Common myeloid progenitor, CD34-positive (primary cell): Measurements from ENCODE around the gene RSPH9.

Experiments
- CTCF ChIA-PET: fragments of 350-600 bp; sonication (Branson Sonifier 250); formaldehyde crosslinking; loops from one replicate; lab custom pipeline; 2021; ENCODE audit warnings: antibody characterized with exemption; lab: Charles Lee
- POLR2A ChIA-PET: fragments of 350-600 bp; sonication (Branson Sonifier 250); formaldehyde crosslinking; loops from one replicate; lab custom pipeline; 2021; ENCODE audit warnings: antibody characterized with exemption; lab: Charles Lee
- DNase-seq, 3 donors: peaks; one replicate each; pipeline versions ENCODE4 v3.0.0 to v3.0.0-alpha.2; 2013
- H3K27ac ChIP-seq, 2 experiments: 1 replicate in 1 of 2; 2 replicates in 1 of 2; pipeline ENCODE4 v1.7.0; 2013; ENCODE audit warnings: inconsistent platforms in 2 of 2, low read length in 2 of 2, mild to moderate bottlenecking in 2 of 2, low read depth in 1 of 2, moderate library complexity in 1 of 2; ENCODE audit not compliant: severe bottlenecking in 2 of 2, insufficient read depth in 1 of 2, poor library complexity in 1 of 2
- H3K27me3 ChIP-seq, 5 experiments: replicated peaks in 2 of 5; 1 replicate in 3 of 5; 2 replicates in 2 of 5; pipeline versions ENCODE4 v1.6.1 to v1.7.0; 2013; ENCODE audit warnings: low read length in 4 of 5, mild to moderate bottlenecking in 2 of 5, moderate library complexity in 2 of 5, inconsistent platforms in 1 of 5; ENCODE audit not compliant: insufficient read depth in 5 of 5, control insufficient read depth in 4 of 5
- H3K36me3 ChIP-seq, 4 experiments: 1 replicate in 2 of 4; 2 replicates in 2 of 4; pipeline versions ENCODE4 v1.6.1 to v1.7.0; 2013; ENCODE audit warnings: low read length in 3 of 4, control low read depth in 1 of 4, mild to moderate bottlenecking in 1 of 4; ENCODE audit not compliant: control insufficient read depth in 4 of 4, insufficient read depth in 4 of 4
- H3K4me1 ChIP-seq, 4 experiments: 1 replicate in 3 of 4; 2 replicates in 1 of 4; pipeline versions ENCODE4 v1.6.1 to v1.7.1; 2013; ENCODE audit warnings: low read length in 3 of 4, mild to moderate bottlenecking in 3 of 4, control low read depth in 1 of 4, inconsistent platforms in 1 of 4, moderate library complexity in 1 of 4; ENCODE audit not compliant: control insufficient read depth in 4 of 4, insufficient read depth in 4 of 4; ENCODE audit errors: control extremely low read depth in 1 of 4
- H3K4me3 ChIP-seq, 7 experiments: 1 replicate in 4 of 7; 2 replicates in 3 of 7; pipeline versions ENCODE4 v1.5.1 to v1.7.0; 2013; ENCODE audit warnings: mild to moderate bottlenecking in 7 of 7, low read length in 6 of 7, moderate library complexity in 6 of 7, inconsistent platforms in 2 of 7, low read depth in 2 of 7, control low read depth in 1 of 7; ENCODE audit not compliant: insufficient read depth in 4 of 7, control insufficient read depth in 1 of 7; ENCODE audit errors: extremely low read depth in 1 of 7
- H3K9me3 ChIP-seq, 5 experiments: 1 replicate in 4 of 5; 2 replicates in 1 of 5; pipeline versions ENCODE4 v1.6.1 to v1.7.1; 2013; ENCODE audit warnings: low read length in 4 of 5, mild to moderate bottlenecking in 2 of 5, inconsistent platforms in 1 of 5, low read depth in 1 of 5, moderate library complexity in 1 of 5; ENCODE audit not compliant: control insufficient read depth in 4 of 5, insufficient read depth in 2 of 5; ENCODE audit errors: control extremely low read depth in 1 of 5
- WGBS: methylation state at CpG from one replicate; pipeline ENCODE4 v1.1.5; 2013; ENCODE audit not compliant: insufficient coverage; 5-methylcytosine and 5-hydroxymethylcytosine counted together

RSPH9 gene

GRCh38 chr6:43683708-43684455 lies 39.0 kb downstream of the RSPH9 start:
- CTCF ChIA-PET = interaction anchor here (1.2 to 9.5 kb wide), 2 partner anchors 17 to 22 kb away, joined by 3 to 64 read pairs; no protein-coding TSS in a partner anchor
- Histone ChIP-seq H3K36me3 (peaks cover 11 to 45% (median 28%) of the 10 kb centered on the region in 4 experiments), H3K27ac (no peak overlapping the region), H3K9me3 (no peaks in the 10 kb centered on the region), H3K27me3 (no peaks in the 10 kb centered on the region), H3K4me1 (peaks cover 7 to 27% (median 12%) of the 10 kb centered on the region in 4 experiments), H3K4me3 (no peak overlapping the region)
- peak in 2 of 3 donors; percentile 22 to 23 for DNase-seq
- POLR2A ChIA-PET = interaction anchor here (0.8 kb wide), 1 partner anchor 15 kb away, joined by 5 read pairs; no protein-coding TSS in a partner anchor
- WGBS = 82% methylated on average over 1 of the region's 1 CpG

GRCh38 chr6:43687079-43687436 lies 42.2 kb downstream of the RSPH9 start:
- ChIA-PET POLR2A (no interaction called here), CTCF (interaction anchor here (1.0 to 4.7 kb wide), 3 partner anchors 9 to 22 kb away, joined by 3 to 17 read pairs (median 3); no protein-coding TSS in a partner anchor)
- DNase-seq = no peak
- WGBS = 12% methylated on average over 9 of the region's 10 CpGs
- H3K9me3 ChIP-seq = no peaks in the 10 kb centered on the region
- peaks cover 0 to 18% (median 7%) of the 10 kb centered on the region in 4 experiments for H3K36me3 ChIP-seq
- H3K27me3 ChIP-seq = peaks cover 0 to 4% (median 3%) of the 10 kb centered on the region in 5 experiments
- peak overlapping the region; percentile 91 to 98 (median 94) for H3K4me3 ChIP-seq
- peaks cover 7 to 27% (median 12%) of the 10 kb centered on the region in 4 experiments for H3K4me1 ChIP-seq
- H3K27ac ChIP-seq = peak overlapping the region; percentile 76 to 83

- CTCF ChIA-PET = interaction anchor here (0.9 to 4.7 kb wide), 8 partner anchors 9 to 391 kb away, joined by 3 to 17 read pairs (median 4); no protein-coding TSS in a partner anchor
- POLR2A ChIA-PET = no interaction called here
- DNase-seq = peak; percentile 51 to 64 (median 53)
- H3K4me1 ChIP-seq = peaks cover 7 to 27% (median 12%) of the 10 kb centered on the region in 4 experiments
- peak within 1 kb of the TSS; percentile 91 to 98 (median 94) for H3K4me3 ChIP-seq
- peak within 1 kb of the TSS; percentile 76 to 83 for H3K27ac ChIP-seq
- 9% methylated on average over 38 of the region's 43 CpGs for WGBS
- H3K27me3 ChIP-seq = peaks cover 0 to 4% (median 3%) of the 10 kb centered on the region in 5 experiments
- peaks cover 0 to 11% (median 5%) of the 10 kb centered on the region in 4 experiments for H3K36me3 ChIP-seq
- H3K9me3 ChIP-seq = no peaks in the 10 kb centered on the region
These were observed 42.9 kb downstream of the RSPH9 start, which contains the start of gene MRPS18A for GRCh38 chr6:43687437-43688347. Gene MRPS18A (minus strand): TSS chr6:43687791. CDS start chr6:43687779, 12 bp downstream.

GRCh38 chr6:43689421-43689820 lies 44.6 kb downstream of the RSPH9 start:
- Histone ChIP-seq H3K9me3 (no peaks in the 10 kb centered on the region), H3K4me3 (no peak overlapping the region), H3K4me1 (peaks cover 7 to 21% (median 12%) of the 10 kb centered on the region in 4 experiments), H3K36me3 (peaks cover 0 to 2% (median 0%) of the 10 kb centered on the region in 4 experiments), H3K27me3 (peaks cover 0 to 4% (median 3%) of the 10 kb centered on the region in 5 experiments), H3K27ac (no peak overlapping the region)
- no peak for DNase-seq
- POLR2A ChIA-PET = no interaction called here
- CTCF ChIA-PET = interaction anchor here (0.7 to 4.7 kb wide), 6 partner anchors 8 to 534 kb away, joined by 3 to 17 read pairs (median 4); partner anchors contain the start of gene SLC29A1
- 100% methylated on average over 1 of the region's 2 CpGs for WGBS

- Histone ChIP-seq H3K27me3 (peaks cover 0 to 2% (median 0%) of the 10 kb centered on the region in 5 experiments), H3K4me3 (no peak overlapping the region), H3K9me3 (no peaks in the 10 kb centered on the region), H3K36me3 (no peaks in the 10 kb centered on the region), H3K4me1 (no peaks in the 10 kb centered on the region), H3K27ac (no peak overlapping the region)
- CTCF ChIA-PET = interaction anchor here (1.3 to 3.7 kb wide), 2 partner anchors 8 to 29 kb away, joined by 3 to 17 read pairs; partner anchors contain the start of gene MRPS18A
- WGBS = 91% methylated on average over 7 of the region's 9 CpGs
- POLR2A ChIA-PET = no interaction called here
- DNase-seq = no peak
These were observed 50.6 kb downstream of the RSPH9 start for GRCh38 chr6:43695215-43695966.

GRCh38 chr6:43695967-43696291 lies 51.1 kb downstream of the RSPH9 start:
- Histone ChIP-seq H3K9me3 (no peaks in the 10 kb centered on the region), H3K27ac (no peak overlapping the region), H3K4me3 (no peak overlapping the region), H3K4me1 (no peaks in the 10 kb centered on the region), H3K27me3 (peaks cover 0 to 2% (median 0%) of the 10 kb centered on the region in 5 experiments), H3K36me3 (no peaks in the 10 kb centered on the region)
- CTCF ChIA-PET = interaction anchor here (3.7 kb wide), 1 partner anchor 9 kb away, joined by 17 read pairs; the partner anchor contains the start of gene MRPS18A
- 100% methylated on average over 3 of the region's 4 CpGs for WGBS
- no peak for DNase-seq
- POLR2A ChIA-PET = no interaction called here
